ENCODE results near the gene GPC1.

DNA sequence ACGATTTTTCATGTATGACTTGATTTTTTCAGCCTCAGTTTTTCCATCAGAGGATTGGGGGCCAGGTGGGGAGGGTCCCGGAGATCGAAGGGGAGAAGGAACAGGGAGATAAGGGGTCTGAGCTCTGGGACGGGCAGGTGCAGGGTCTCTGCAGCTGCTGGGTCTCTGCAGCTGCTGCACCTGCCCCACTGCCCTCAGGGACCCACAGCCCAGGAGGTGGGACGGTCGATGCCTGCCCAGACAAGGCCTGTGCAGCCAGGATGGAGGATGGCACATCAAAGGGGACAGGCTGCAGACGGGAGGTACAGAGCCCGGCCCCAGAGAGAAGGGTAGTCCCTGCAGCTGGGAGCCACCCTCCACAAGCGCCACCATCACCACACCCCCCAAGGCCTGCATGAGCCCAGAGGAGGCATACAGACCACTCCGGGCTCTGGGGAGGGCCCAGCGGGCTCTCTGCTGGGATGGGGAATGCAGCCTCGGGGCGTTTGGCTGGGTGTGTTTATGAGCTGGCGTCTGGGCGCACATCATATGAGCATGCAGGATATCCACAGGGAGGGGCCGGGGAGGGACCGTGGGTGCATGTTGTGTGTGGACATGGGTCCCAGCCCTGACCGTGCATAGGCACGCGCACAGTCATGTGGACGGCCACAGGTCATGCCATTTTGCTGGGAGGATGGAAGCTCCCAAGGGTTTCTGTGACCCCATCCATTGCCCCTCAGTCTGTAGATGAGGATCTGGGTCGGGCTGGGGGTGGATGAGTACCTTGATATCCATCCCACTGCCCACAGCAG lies 34.9 kb upstream of the GPC1 start:
- TF ChIP-seq POLR2AphosphoS5 (IDR thresholded peaks at IDR 0.05; ENCODE audit: low read depth, low read length) (no peak), POLR2A (IDR thresholded peaks at IDR 0.05; ENCODE audit: low read depth, low read length) (no peak)
